H54 (cell line): ENCODE data around the gene BCAS4.
A peak's percentile ranks its signal among the peaks of the same experiment; 100 is the strongest.
"Not testable (repeated sequence)": the region's sequence is repeated elsewhere in the genome, so short reads cannot be mapped to it uniquely, and the experiment has no call there.

ENCODE experiments used
- DNase-seq: peaks from one replicate; pipeline ENCODE4 v3.0.0; 2011; ENCODE audit warnings: low spot score, mixed read lengths; ENCODE audit not compliant: insufficient read length
- FAIRE-seq: peaks from 3 replicates; lab custom pipeline; 2011; peaks lifted over from hg19 to GRCh38; lab: Jason Lieb, UNC
- POLR2A ChIP-seq: IDR thresholded peaks from 2 replicates; pipeline ENCODE4 v1.6.1; 2011; ENCODE audit warnings: low read depth, mild to moderate bottlenecking, low read length

The BCAS4 gene

DNA sequence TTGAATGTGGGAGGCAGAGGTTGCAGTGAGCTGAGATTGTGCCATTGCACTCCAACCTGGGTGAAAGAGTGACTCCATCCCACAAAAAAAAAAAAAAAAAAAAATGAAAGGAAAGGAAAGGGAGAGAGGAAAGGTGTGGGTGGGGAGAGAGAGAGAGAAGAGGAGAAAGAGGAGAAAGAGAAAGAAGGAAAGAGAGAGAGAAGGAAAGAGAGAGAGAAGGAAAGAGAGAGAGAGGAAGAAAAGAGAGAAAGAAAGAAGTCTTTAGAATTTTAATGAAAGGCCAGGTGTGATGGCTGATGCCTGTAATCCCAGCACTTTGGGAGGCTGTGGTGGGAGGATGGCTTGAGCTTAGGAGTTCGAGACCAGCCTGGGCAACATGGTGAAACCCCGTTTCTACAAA is 7.7 kb upstream of the BCAS4 start:
- FAIRE-seq (no peak), DNase-seq (no peak)
- TF ChIP-seq POLR2A: no peak

GRCh38 chr20:50788045-50788991 is 6.5 kb upstream of the BCAS4 start:
- FAIRE-seq (no peak), DNase-seq (peak; percentile 47)
- no peak for TF ChIP-seq POLR2A

- no peak for TF ChIP-seq POLR2A
These were observed 4.8 kb upstream of the BCAS4 start for GRCh38 chr20:50789968-50790650.

DNA sequence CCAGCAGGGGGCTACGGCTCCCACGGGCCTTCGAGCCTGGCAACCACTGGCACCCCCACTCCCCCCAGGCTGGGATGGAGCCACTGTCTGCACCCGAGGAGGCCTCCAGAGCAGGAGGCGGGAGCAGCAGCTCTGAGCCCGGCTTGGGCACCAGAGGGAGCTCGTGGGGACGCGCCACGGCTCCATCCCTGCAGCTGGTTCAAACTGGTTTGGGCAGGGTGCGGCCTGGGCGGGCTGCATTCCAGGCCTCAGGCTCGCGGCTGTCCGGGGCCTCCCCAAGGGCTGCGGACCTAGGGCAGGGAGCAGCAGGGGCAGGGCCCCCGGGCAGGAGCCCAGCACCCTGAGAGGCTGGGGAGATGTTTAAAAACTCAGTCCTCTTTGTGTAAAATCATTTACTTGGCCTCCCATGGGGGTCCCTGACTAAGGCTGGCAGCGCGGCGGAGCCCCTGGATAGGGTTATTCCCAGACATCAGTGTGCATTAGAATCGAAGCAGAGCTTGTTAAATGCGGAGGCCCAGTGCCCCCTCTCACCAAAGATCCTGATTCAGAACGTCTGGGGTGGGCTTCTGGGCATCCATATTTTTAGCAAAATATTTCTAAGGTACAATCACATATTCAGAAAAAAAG is 4.1 kb upstream of the BCAS4 start:
- TF ChIP-seq POLR2A: peak; percentile 44; the same call in 1 of the 2 replicates
- FAIRE-seq (no peak), DNase-seq (peak; percentile 85)

More at GRCh38 chr20:50789968-50790650, 4.8 kb upstream of the BCAS4 start:
- DNase-seq (no peak), FAIRE-seq (no peak)

- DNase-seq (no peak), FAIRE-seq (no peak)
- TF ChIP-seq POLR2A: no peak
These were observed 1.9 kb upstream of the BCAS4 start for GRCh38 chr20:50792708-50793574.

- not testable (repeated sequence) for DNase-seq, FAIRE-seq
These were observed 1.3 kb upstream of the BCAS4 start for GRCh38 chr20:50793575-50794016.

DNA sequence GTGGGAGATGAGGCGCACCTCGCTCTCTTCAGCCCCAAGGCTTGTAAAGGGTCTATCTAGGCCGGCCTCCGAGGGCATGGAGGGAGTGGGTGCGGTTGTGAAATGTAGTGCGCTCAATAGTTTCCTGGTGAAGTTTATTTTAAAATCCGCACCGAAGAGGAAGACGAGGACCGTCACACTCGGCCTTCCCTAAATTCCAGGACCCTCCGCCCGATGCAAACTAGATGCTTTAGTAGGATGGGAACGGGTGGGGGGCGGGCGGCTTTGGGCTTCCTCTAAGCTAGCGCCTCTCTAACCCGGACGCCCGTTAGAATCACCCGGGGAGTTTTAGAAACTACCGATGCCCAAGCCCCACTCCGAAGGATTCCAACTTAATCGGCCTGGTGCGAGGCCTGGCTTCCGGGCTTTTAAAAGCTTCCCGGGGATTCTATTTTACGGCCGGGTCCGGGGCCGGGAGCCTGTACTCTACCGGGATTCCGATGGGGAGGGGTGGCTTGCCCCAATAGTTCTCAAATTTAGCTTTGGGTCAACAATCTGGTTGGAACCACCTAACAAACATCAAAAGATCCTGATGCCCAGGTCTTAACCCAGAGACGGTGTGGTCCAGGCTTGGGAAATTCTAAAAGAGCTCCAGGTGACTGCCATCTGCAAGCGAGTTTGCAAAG is 548 bp upstream of the BCAS4 start:
- FAIRE-seq: no peak
- DNase-seq: no peak
- TF ChIP-seq POLR2A: no peak

DNA sequence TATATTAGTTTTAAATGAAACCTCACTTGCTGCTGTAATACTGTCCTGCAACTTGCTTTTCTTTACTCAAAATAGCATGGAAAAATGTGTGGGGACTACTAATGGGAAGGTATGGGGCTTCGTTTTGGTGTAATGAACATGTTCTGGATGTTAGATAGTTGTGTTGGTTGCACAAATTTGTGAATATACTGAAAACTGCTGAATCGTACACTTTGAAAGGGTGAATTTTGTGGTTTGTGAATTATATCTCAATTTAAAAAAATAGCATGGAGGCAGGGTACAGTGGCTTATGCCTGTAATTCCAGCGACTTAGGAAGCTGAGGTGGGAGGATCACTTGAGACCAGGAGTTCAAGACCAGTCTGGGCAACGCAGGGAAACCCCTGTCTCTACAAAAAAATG is 2.3 kb downstream of the BCAS4 start:
- no peak for FAIRE-seq
- no peak for DNase-seq
- no peak for TF ChIP-seq POLR2A

DNA sequence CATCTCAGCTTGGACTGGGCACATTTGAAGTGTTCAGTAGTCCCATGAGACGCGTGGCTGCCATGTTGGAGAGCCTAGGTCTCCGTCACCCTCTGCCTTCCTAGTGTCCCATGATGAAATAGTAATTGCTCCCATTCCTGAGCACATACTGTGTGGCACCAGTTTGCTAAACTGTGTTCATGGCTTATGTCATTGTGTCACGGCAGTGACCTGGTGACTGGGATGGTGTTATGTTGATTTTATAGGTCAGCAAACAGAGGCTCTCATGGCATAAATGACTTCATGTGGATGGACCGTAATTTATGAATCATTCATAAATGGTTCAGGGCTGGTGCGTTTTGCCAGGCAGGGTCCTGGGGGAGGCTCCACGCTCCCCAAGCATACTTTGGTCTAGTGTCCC is 3.8 kb downstream of the BCAS4 start:
- no peak for TF ChIP-seq POLR2A
- FAIRE-seq: no peak
- DNase-seq: no peak

GRCh38 chr20:50799176-50799889 is 4.5 kb downstream of the BCAS4 start:
- no peak for TF ChIP-seq POLR2A
- DNase-seq (no peak), FAIRE-seq (no peak)

GRCh38 chr20:50799890-50800550 is 5.2 kb downstream of the BCAS4 start:
- no peak for DNase-seq
- TF ChIP-seq POLR2A: no peak
- no peak for FAIRE-seq

DNA sequence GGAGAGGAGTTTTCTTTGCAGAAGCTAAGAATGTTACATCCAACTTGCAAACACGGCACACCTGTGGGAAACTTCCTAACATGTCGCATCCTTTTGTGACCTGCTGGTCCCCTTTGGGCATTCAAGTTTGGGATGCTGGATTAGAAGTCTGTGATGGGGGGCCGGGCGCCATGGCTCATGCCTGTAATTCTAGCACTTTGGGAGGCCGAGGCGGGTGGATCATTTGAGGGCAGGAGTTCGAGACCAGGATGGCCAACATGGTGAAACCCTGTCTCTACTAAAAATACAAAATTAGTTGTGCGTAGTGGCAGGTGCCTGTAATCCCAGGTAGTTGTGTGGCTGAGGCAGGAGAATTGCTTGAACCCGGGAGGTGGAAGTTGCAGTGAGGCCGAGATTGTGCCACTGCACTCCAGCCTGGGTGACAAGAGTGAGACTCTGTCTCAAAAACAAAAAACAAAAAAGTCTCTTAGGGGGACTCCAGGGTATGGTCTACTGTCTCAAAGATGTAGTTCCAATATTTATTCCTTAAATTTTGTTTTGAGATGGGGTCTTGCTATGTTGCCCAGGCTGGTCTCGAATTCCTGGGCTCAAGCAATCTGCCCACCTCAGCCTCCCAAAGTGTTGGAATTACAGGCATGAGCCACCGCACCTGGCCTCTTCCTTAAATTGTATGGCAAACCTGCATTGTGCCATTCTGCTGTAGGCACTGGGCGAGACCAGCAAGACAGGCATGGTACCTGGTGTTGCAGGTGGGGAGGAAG is 6.3 kb downstream of the BCAS4 start:
- FAIRE-seq, DNase-seq: not testable (repeated sequence)
